OCI-LY1 (cell line): ENCODE results near the gene BRINP1.

Experiments used
- CTCF ChIP-seq: fragments of 200-600 bp; sonication (generic), shearing (Covaris generic); IDR thresholded peaks from 2 replicates; pipeline ENCODE4 v1.5.1; 2017; ENCODE audit warnings: mild to moderate bottlenecking, antibody characterized with exemption, low read length, moderate library complexity, mixed read lengths
- EZH2 ChIP-seq: fragments of 200-600 bp; sonication (generic), shearing (Covaris generic); IDR thresholded peaks from 2 replicates; pipeline ENCODE4 v1.8.0; 2017; ENCODE audit warnings: borderline replicate concordance, mixed run types, mild to moderate bottlenecking, antibody characterized with exemption, low read length, moderate library complexity, mixed read lengths

- TF ChIP-seq CTCF (no peak), EZH2 (no peak)
These were observed 105.1 kb downstream of the BRINP1 start for GRCh38 chr9:119264165-119264564.
